GM12878 (cell line): Measurements from ENCODE around the gene PQBP1. TPM values are rescaled to one million over a fixed set of nuclear protein-coding genes. Genes with fewer than 3 reads are reported as not detected.
A peak's percentile ranks its signal among the peaks of the same experiment; 100 is the strongest.

Experiments
- CBX3 ChIP-seq: fragments of 200-600 bp; sonication (generic); IDR thresholded peaks from 2 replicates; pipeline ENCODE4 v1.6.1; 2016; ENCODE audit warnings: low read depth, borderline replicate concordance
- CBX5 ChIP-seq: sonication (generic); IDR thresholded peaks from 2 replicates; pipeline ENCODE4 v1.6.1; 2016; ENCODE audit warnings: low read depth, moderate library complexity, mild to moderate bottlenecking, inconsistent platforms
- CEBPZ ChIP-seq: fragments of 150-350 bp; IDR thresholded peaks from 2 replicates; pipeline ENCODE4 v1.6.1; 2016; ENCODE audit warnings: low read depth, low read length
- CREB1 ChIP-seq: IDR thresholded peaks from 2 replicates; pipeline ENCODE4 v1.6.1; 2012; ENCODE audit warnings: low read depth, mild to moderate bottlenecking, inconsistent platforms
- E2F4 ChIP-seq: IDR thresholded peaks from 2 replicates; pipeline ENCODE4 v1.6.1; 2012; ENCODE audit warnings: low read depth, low read length, improper control_type of control experiment
- EZH2 ChIP-seq: IDR thresholded peaks from 2 replicates; pipeline ENCODE4 v1.6.1; 2012; ENCODE audit warnings: low read depth, mild to moderate bottlenecking, control low read depth, inconsistent platforms, low read length, borderline replicate concordance; ENCODE audit not compliant: control insufficient read depth
- FOS ChIP-seq: IDR thresholded peaks from 3 replicates; pipeline ENCODE4 v1.6.1; 2011; ENCODE audit warnings: borderline replicate concordance; ENCODE audit not compliant: insufficient read length; ENCODE audit errors: extremely low read depth
- HDGF ChIP-seq: fragments of 450-650 bp; IDR thresholded peaks from 2 replicates; pipeline ENCODE4 v1.6.1; 2016; ENCODE audit warnings: antibody characterized with exemption
- IRF3 ChIP-seq: fragments of 450-650 bp; IDR thresholded peaks from 2 replicates; pipeline ENCODE4 v1.6.1; 2014; ENCODE audit warnings: mild to moderate bottlenecking
- LARP7 ChIP-seq: fragments of 450-650 bp; IDR thresholded peaks from 2 replicates; pipeline ENCODE4 v1.6.1; 2017; ENCODE audit warnings: mild to moderate bottlenecking
- MEF2A ChIP-seq: IDR thresholded peaks from 2 replicates; pipeline ENCODE4 v1.6.1; 2011; ENCODE audit warnings: low read depth, mild to moderate bottlenecking, low read length, moderate library complexity; ENCODE audit not compliant: insufficient read depth
- MYC ChIP-seq: IDR thresholded peaks from 2 replicates; pipeline ENCODE4 v1.6.1; 2011; ENCODE audit warnings: mild to moderate bottlenecking, low read length, moderate library complexity, inconsistent platforms; ENCODE audit not compliant: insufficient read depth, insufficient replicate concordance, insufficient read length, severe bottlenecking
- NFXL1 ChIP-seq: fragments of 450-650 bp; IDR thresholded peaks from 2 replicates; pipeline ENCODE4 v1.6.1; 2017; ENCODE audit warnings: antibody characterized with exemption, mild to moderate bottlenecking, borderline replicate concordance
- NRF1 ChIP-seq: conservative IDR thresholded peaks from 2 replicates; pipeline ENCODE4 v1.6.1; 2011; ENCODE audit warnings: mild to moderate bottlenecking, low read depth, low read length, improper control_type of control experiment
- PRDM15 ChIP-seq: fragments of 450-650 bp; formaldehyde crosslinking; IDR thresholded peaks from 2 replicates; pipeline ENCODE4 v1.4.0; 2020; ENCODE audit warnings: mild to moderate bottlenecking, moderate library complexity
- TCF7 ChIP-seq: IDR thresholded peaks from 2 replicates; pipeline ENCODE4 v1.6.1; 2014; ENCODE audit warnings: antibody characterized with exemption, borderline replicate concordance
- ZNF207 ChIP-seq: fragments of 450-650 bp; IDR thresholded peaks from 2 replicates; pipeline ENCODE4 v1.6.1; 2014; ENCODE audit warnings: antibody characterized with exemption, mild to moderate bottlenecking, borderline replicate concordance
- ZNF622 ChIP-seq: fragments of 450-650 bp; IDR thresholded peaks from 2 replicates; pipeline ENCODE4 v1.6.1; 2017; ENCODE audit warnings: mild to moderate bottlenecking, inconsistent platforms
- ZSCAN29 ChIP-seq: fragments of 450-650 bp; IDR thresholded peaks from 2 replicates; pipeline ENCODE4 v1.6.1; 2017; ENCODE audit warnings: mild to moderate bottlenecking, moderate library complexity
- polyA plus RNA-seq, 11 experiments: library from polyadenylated mRNA; depleted of rRNA in 4 of 11; unstranded in 6 of 11; stranded (reverse) in 5 of 11; fragments of >200 nt; fragmentation: Nextera tagmentation in 4 of 11; fragmentation: Illumina TruSeq in 1 of 11; extraction: Ambion mirVana in 4 of 11; extraction: Trizol in 1 of 11; gene quantifications; 1 replicate in 1 of 11; 2 replicates in 10 of 11; pipeline versions ENCODE4 v1.2.1 to v1.2.3, GENCODE V29; 2011 to 2016; ENCODE audit warnings: inconsistent platforms in 2 of 11, missing spikeins in 2 of 11, low read depth in 1 of 11
- total RNA-seq, 4 experiments: library from RNA; depleted of rRNA in 3 of 4; stranded (reverse); fragments of >200 nt in 3 of 4; fragmentation: Illumina TruSeq in 1 of 4; extraction: Trizol in 1 of 4; gene quantifications; 2 replicates each; pipeline versions ENCODE4 v1.2.1 to v1.2.3, GENCODE V29; 2013 to 2021

Gene PQBP1
- total and polyA plus RNA-seq, 10 of the 15 experiments (the other 5 are each of a cell fraction or from before 2014, with no cell fraction given): 12.5 to 74.8 (median 68.5) TPM

GRCh38 chrX:48917139-48918001, 19.6 kb downstream of the PQBP1 start (continued):
- peak; percentile 45; the same call in 1 of the 2 replicates for TF ChIP-seq CREB1
- TF ChIP-seq EZH2: no peak
- TF ChIP-seq TCF7: no peak
- no peak for TF ChIP-seq E2F4
- no peak for TF ChIP-seq IRF3
- TF ChIP-seq NFXL1: no peak
- no peak for TF ChIP-seq FOS
- no peak for TF ChIP-seq CBX3
- no peak for TF ChIP-seq ZSCAN29
- TF ChIP-seq CEBPZ: no peak
- no peak for TF ChIP-seq MYC
- TF ChIP-seq HDGF: no peak
- TF ChIP-seq LARP7: no peak
- TF ChIP-seq CBX5: no peak
- TF ChIP-seq MEF2A: no peak
- TF ChIP-seq PRDM15: no peak
- peak; percentile 57 for TF ChIP-seq NRF1
- no peak for TF ChIP-seq ZNF207
- TF ChIP-seq ZNF622: no peak
